Osteoblast (primary cell): ENCODE measurements around the gene ADI1. TPM values are rescaled to one million over a fixed set of nuclear protein-coding genes. Genes with fewer than 3 reads are reported as not detected.

Experiments used
- DNase-seq: peaks from one replicate; pipeline ENCODE4 v3.0.0; 2011; ENCODE audit warnings: low spot score, mixed read lengths; ENCODE audit not compliant: insufficient read length; ENCODE audit errors: missing footprints
- H2AFZ ChIP-seq: 2 replicates; pipeline ENCODE4 v1.6.0; 2011; ENCODE audit warnings: mild to moderate bottlenecking, low read length
- H3K27ac ChIP-seq: 2 replicates; pipeline ENCODE4 v1.5.1; 2011; ENCODE audit warnings: mild to moderate bottlenecking, low read depth, low read length, moderate library complexity
- H3K27me3 ChIP-seq: 2 replicates; pipeline ENCODE4 v1.6.0; 2012; ENCODE audit warnings: mild to moderate bottlenecking, control low read depth, inconsistent platforms, low read length, moderate library complexity; ENCODE audit not compliant: insufficient read depth
- H3K36me3 ChIP-seq: 2 replicates; pipeline ENCODE4 v1.5.1; 2011; ENCODE audit warnings: mild to moderate bottlenecking, low read length, control low read depth, moderate library complexity; ENCODE audit not compliant: insufficient read depth
- H3K4me1 ChIP-seq: 2 replicates; pipeline ENCODE4 v1.5.1; 2011; ENCODE audit warnings: mild to moderate bottlenecking, low read length, control low read depth, moderate library complexity; ENCODE audit not compliant: insufficient read depth
- H3K4me2 ChIP-seq: 2 replicates; pipeline ENCODE4 v1.6.0; 2011; ENCODE audit warnings: mild to moderate bottlenecking, low read length; ENCODE audit not compliant: insufficient read depth
- H3K4me3 ChIP-seq: fragments of 200-600 bp; sonication (generic); 3 replicates; pipeline ENCODE4 v1.5.1; 2012; ENCODE audit warnings: mild to moderate bottlenecking, low read length, inconsistent platforms; ENCODE audit not compliant: insufficient read depth
- H3K79me2 ChIP-seq: 2 replicates; pipeline ENCODE4 v1.6.0; 2012; ENCODE audit warnings: mild to moderate bottlenecking, low read length, control low read depth, inconsistent platforms; ENCODE audit not compliant: insufficient read depth
- H3K9me3 ChIP-seq: 2 replicates; pipeline ENCODE4 v1.5.1; 2011; ENCODE audit warnings: low read depth, low read length, control low read depth
- H4K20me1 ChIP-seq: 2 replicates; pipeline ENCODE4 v1.6.0; 2012; ENCODE audit warnings: mild to moderate bottlenecking, low read length, control low read depth; ENCODE audit not compliant: insufficient read depth
- total RNA-seq: library from RNA; depleted of rRNA; stranded (reverse); fragments of >200 nt; gene quantifications from 2 replicates; pipeline ENCODE4 v1.2.3, GENCODE V29; 2012
- TF ChIP-seq, protein P1 (sequence below): IDR thresholded peaks from 2 replicates; pipeline ENCODE4 v1.5.1; 2011; ENCODE audit warnings: mild to moderate bottlenecking, low read depth, low read length, moderate library complexity; ENCODE audit errors: extremely low read depth

ADI1 gene
- total RNA-seq, 1 donor: 55.4 TPM

DNA sequence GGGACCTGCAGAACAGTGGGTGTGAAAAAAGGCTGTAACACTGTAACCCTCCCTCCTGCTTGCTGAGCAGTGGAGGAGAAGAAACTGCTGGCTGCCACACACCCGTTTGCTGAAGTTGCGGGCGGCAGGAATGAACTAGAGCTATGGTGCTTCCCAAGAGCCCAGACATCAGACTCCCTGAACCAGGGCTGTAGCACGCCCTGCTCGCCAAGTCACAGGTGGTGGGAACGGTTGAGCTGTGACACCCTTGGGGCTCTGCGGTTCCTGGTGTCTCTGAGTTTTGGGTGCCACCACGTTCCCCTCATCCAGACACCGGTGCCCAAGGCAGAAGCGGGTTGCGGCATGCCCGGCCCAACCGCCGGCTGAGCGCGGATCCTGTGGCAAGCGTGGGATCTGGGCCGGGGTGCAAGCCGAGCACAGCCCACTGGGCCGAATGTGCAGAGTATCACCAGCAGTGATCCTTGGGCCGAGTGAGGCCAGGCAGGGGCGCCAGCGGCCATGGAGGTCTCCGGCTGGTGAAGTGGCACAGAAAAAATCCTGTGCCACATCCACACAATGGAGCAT lies 15.0 kb upstream of the ADI1 start:
- H3K27me3 ChIP-seq: no peaks in the 10 kb centered on the region
- TF ChIP-seq, protein P1, sequence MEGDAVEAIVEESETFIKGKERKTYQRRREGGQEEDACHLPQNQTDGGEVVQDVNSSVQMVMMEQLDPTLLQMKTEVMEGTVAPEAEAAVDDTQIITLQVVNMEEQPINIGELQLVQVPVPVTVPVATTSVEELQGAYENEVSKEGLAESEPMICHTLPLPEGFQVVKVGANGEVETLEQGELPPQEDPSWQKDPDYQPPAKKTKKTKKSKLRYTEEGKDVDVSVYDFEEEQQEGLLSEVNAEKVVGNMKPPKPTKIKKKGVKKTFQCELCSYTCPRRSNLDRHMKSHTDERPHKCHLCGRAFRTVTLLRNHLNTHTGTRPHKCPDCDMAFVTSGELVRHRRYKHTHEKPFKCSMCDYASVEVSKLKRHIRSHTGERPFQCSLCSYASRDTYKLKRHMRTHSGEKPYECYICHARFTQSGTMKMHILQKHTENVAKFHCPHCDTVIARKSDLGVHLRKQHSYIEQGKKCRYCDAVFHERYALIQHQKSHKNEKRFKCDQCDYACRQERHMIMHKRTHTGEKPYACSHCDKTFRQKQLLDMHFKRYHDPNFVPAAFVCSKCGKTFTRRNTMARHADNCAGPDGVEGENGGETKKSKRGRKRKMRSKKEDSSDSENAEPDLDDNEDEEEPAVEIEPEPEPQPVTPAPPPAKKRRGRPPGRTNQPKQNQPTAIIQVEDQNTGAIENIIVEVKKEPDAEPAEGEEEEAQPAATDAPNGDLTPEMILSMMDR: no peak
- H3K4me2 ChIP-seq: no peak overlapping the region
- no peak overlapping the region for H3K4me3 ChIP-seq
- peaks cover 18% of the 10 kb centered on the region for H3K4me1 ChIP-seq
- no peak overlapping the region for H3K27ac ChIP-seq
- H4K20me1 ChIP-seq: no peaks in the 10 kb centered on the region
- H3K79me2 ChIP-seq: no peaks in the 10 kb centered on the region
- H2AFZ ChIP-seq: no peak overlapping the region
- H3K36me3 ChIP-seq: peaks cover 7% of the 10 kb centered on the region
- DNase-seq: no peak
- no peaks in the 10 kb centered on the region for H3K9me3 ChIP-seq

DNA sequence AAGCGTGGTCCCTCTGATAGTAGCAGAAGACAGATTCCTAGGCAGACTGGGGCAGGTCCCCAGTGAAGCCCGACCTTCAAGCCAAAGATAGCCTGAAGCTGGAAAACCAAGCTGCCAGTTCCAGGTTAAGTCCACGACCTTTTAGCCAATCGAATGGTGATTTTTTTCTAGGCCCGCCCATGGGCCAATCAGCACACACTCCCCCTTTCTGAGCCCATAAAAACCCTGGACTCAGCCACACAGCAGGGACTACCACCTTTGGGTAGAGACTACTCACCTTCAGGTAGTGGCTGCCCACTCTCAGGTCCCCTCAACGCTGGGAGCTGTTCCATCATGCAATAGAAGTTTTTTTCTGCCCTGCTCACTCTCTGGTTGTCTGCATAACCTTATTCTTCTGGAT lies 14.5 kb upstream of the ADI1 start:
- Histone ChIP-seq H3K9me3 (no peaks in the 10 kb centered on the region), H3K27ac (no peak overlapping the region), H4K20me1 (no peaks in the 10 kb centered on the region), H3K4me2 (no peak overlapping the region), H3K4me3 (no peak overlapping the region), H3K4me1 (peaks cover 18% of the 10 kb centered on the region), H3K79me2 (no peaks in the 10 kb centered on the region), H3K27me3 (no peaks in the 10 kb centered on the region), H2AFZ (no peak overlapping the region), H3K36me3 (peaks cover 7% of the 10 kb centered on the region)
- no peak for DNase-seq
- TF ChIP-seq, protein P1: no peak

DNA sequence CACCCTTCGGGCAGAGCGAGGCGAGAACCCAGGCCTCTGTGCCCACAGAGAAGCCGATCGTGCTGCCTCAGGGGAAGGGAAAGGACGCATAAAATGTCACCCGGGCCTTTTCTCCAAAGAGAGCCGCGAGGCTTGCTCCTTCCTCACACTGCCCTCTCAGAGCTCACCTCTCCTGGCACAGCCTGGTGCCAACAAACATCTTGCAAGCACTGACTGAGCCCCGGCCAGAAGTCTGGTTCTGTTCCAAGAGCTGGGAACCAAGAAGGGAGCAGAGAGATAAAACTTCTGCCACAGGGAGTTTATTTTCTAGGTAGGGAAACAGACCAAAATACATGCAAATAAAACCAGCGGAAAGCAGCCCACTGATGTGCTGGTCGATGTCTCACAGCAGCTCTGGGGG lies 13.6 kb upstream of the ADI1 start:
- H2AFZ ChIP-seq: no peak overlapping the region
- H3K36me3 ChIP-seq: peaks cover 7% of the 10 kb centered on the region
- no peak overlapping the region for H3K27ac ChIP-seq
- H3K4me1 ChIP-seq: peaks cover 18% of the 10 kb centered on the region
- no peaks in the 10 kb centered on the region for H3K79me2 ChIP-seq
- H3K27me3 ChIP-seq: no peaks in the 10 kb centered on the region
- no peaks in the 10 kb centered on the region for H3K9me3 ChIP-seq
- no peak overlapping the region for H3K4me2 ChIP-seq
- DNase-seq: no peak
- TF ChIP-seq, protein P1: no peak
- no peaks in the 10 kb centered on the region for H4K20me1 ChIP-seq
- H3K4me3 ChIP-seq: no peak overlapping the region

DNA sequence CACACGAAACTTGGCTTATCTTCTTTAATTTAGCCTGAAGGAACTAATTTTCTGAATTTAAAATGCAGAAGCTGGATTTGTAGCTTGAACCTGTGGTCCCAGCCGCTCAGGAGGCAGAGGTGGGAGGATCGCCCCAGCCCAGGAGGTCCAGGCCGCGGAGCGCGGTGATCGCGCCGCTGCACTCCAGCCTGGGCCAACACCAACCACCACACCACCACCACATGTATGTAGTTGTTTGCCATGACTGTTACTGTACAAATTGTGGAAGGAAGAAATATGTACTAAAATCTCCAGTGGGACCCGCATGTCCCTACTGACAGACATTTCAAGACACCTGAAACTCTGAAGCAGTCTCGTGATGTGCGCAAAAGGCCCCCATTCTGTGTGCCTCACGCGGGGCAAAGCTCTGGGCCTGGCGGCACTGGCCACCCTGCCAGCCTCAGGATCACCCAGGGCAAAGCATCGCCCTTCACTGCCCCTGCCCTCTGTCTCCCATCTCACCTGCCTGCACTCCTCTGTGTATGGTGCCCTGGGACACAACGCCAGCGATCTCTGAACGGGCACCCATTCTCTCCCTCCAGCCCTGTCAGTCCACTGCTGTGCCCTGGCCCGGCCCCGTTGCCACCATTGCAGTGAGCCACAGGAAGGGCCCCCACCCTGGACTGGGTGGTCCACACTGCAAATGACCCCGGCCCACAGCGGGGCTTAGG lies 10.1 kb upstream of the ADI1 start:
- no peak overlapping the region for H3K4me2 ChIP-seq
- peaks cover 6% of the 10 kb centered on the region for H3K4me1 ChIP-seq
- H3K27ac ChIP-seq: no peak overlapping the region
- H3K4me3 ChIP-seq: no peak overlapping the region
- no peak for DNase-seq
- H4K20me1 ChIP-seq: no peaks in the 10 kb centered on the region
- no peaks in the 10 kb centered on the region for H3K9me3 ChIP-seq
- H2AFZ ChIP-seq: no peak overlapping the region
- H3K36me3 ChIP-seq: peaks cover 7% of the 10 kb centered on the region
- TF ChIP-seq, protein P1: no peak
- H3K79me2 ChIP-seq: no peaks in the 10 kb centered on the region
- H3K27me3 ChIP-seq: no peaks in the 10 kb centered on the region
